Type B pancreatic cell (in vitro differentiated cells): ENCODE data around the gene FBXL22. TPM values are rescaled to one million over a fixed set of nuclear protein-coding genes. Genes with fewer than 3 reads are reported as not detected.

Experiments used
- DNase-seq: peaks from one replicate; pipeline ENCODE4 v3.0.0; 2021; ENCODE audit warnings: mixed read lengths; ENCODE audit not compliant: unreplicated experiment; ENCODE audit errors: extremely low spot score
- H3K27ac Mint-ChIP-seq: 2 replicates; pipeline ENCODE4 v1.8.0; 2021; ENCODE audit warnings: mild to moderate bottlenecking, mixed read lengths
- H3K27me3 Mint-ChIP-seq: 2 replicates; pipeline ENCODE4 v1.8.0; 2021; ENCODE audit warnings: mixed read lengths
- H3K36me3 Mint-ChIP-seq: 2 replicates; pipeline ENCODE4 v1.8.0; 2021; ENCODE audit warnings: mixed read lengths
- H3K4me1 Mint-ChIP-seq: one replicate; pipeline ENCODE4 v1.8.0; 2021; ENCODE audit warnings: mixed read lengths; ENCODE audit not compliant: unreplicated experiment
- H3K4me3 Mint-ChIP-seq: 2 replicates; pipeline ENCODE4 v1.8.0; 2021; ENCODE audit warnings: mild to moderate bottlenecking, mixed read lengths
- H3K9me3 Mint-ChIP-seq: 2 replicates; pipeline ENCODE4 v1.8.0; 2021; ENCODE audit warnings: mixed read lengths
- CTCF ChIP-seq: fragments of 200-600 bp; sonication (generic); conservative IDR thresholded peaks from 2 replicates; pipeline ENCODE4 v1.5.0; 2021; ENCODE audit warnings: antibody characterized with exemption, mild to moderate bottlenecking
- total RNA-seq: library from RNA; stranded (reverse); gene quantifications from 2 replicates; pipeline ENCODE4 v1.2.1, GENCODE V29; 2021; ENCODE audit warnings: low replicate concordance

Gene FBXL22
- total RNA-seq, 1 donor from 2014 or later: 1.1 TPM

GRCh38 chr15:63598473-63599400 lies 1.6 kb downstream of the FBXL22 start:
- Mint-ChIP-seq H3K9me3 (no peaks in the 10 kb centered on the region), H3K4me1 (peaks cover 28% of the 10 kb centered on the region), H3K27me3 (no peaks in the 10 kb centered on the region), H3K4me3 (peak overlapping the region; percentile 80), H3K27ac (peak overlapping the region; percentile 76), H3K36me3 (peaks cover 9% of the 10 kb centered on the region)
- no peak for DNase-seq
- no peak for TF ChIP-seq CTCF

- H3K27me3 Mint-ChIP-seq: no peaks in the 10 kb centered on the region
- H3K4me3 Mint-ChIP-seq: peak overlapping the region; percentile 81
- peaks cover 2% of the 10 kb centered on the region for H3K36me3 Mint-ChIP-seq
- H3K9me3 Mint-ChIP-seq: no peaks in the 10 kb centered on the region
- peak; percentile 36 for TF ChIP-seq CTCF
- peaks cover 28% of the 10 kb centered on the region for H3K4me1 Mint-ChIP-seq
- peak overlapping the region; percentile 75 for H3K27ac Mint-ChIP-seq
- DNase-seq: no peak
Observed at GRCh38 chr15:63599401-63600000, 2.3 kb downstream of the FBXL22 start.

GRCh38 chr15:63600001-63600615 lies 2.9 kb downstream of the FBXL22 start:
- Mint-ChIP-seq H3K9me3 (no peaks in the 10 kb centered on the region), H3K27ac (peak overlapping the region; percentile 70), H3K27me3 (no peaks in the 10 kb centered on the region), H3K4me1 (peaks cover 28% of the 10 kb centered on the region), H3K4me3 (peak overlapping the region; percentile 81), H3K36me3 (no peaks in the 10 kb centered on the region)
- no peak for TF ChIP-seq CTCF
- DNase-seq: no peak

- Mint-ChIP-seq H3K27ac (peak overlapping the region; percentile 81), H3K4me3 (peak overlapping the region; percentile 95), H3K27me3 (no peaks in the 10 kb centered on the region), H3K36me3 (no peaks in the 10 kb centered on the region), H3K9me3 (no peaks in the 10 kb centered on the region), H3K4me1 (peaks cover 28% of the 10 kb centered on the region)
- peak; percentile 92 for DNase-seq
- no peak for TF ChIP-seq CTCF
Observed at GRCh38 chr15:63600616-63601025, 3.4 kb downstream of the FBXL22 start.

GRCh38 chr15:63601026-63601703 lies 4.0 kb downstream of the FBXL22 start:
- Mint-ChIP-seq H3K4me3 (peak overlapping the region; percentile 95), H3K9me3 (no peaks in the 10 kb centered on the region), H3K4me1 (peaks cover 22% of the 10 kb centered on the region), H3K27me3 (no peaks in the 10 kb centered on the region), H3K27ac (peak overlapping the region; percentile 81), H3K36me3 (no peaks in the 10 kb centered on the region)
- DNase-seq: no peak
- TF ChIP-seq CTCF: no peak
